Measurements from ENCODE around the gene CECR2.

CECR2 gene

DNA sequence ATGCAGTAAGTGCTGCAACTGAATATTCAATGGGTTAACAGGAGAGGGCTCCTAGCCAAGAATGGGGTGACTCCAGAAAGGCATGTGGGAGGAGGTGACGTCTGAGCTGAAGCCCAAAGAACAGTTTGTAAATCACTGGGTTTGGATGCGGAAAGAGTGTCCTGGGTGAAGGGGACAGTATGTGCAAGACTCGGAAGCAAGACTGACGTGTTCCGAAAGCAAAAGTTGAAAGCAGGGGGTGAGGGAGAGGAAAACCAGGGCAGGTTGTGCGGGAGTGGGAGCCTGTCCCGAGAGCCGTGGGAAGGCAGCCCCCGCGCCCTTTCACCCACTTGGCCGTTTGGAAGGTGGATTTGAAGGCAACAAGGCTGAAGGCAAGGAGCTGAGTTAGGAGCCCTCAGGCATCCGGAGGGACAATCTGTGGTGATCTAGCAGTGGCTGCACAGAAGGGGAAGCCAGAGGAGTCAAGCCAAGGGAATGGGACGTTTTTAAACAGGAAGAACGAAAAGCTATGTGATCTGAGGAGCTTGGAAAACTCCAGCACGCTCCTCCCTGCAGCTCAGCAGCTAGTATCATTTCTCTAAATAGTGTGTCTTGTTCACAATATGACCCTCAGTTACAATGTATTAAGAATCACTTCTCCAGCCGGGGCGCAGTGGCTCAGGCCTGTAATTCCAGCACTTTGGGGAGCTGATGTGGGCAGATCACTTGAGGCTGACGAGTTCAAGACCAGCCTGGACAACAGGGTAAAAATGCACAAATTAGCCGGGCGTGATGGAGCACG, 201.8 kb downstream of the CECR2 start:
- DNase-seq (ENCODE audit: low read depth) = no peak

DNA sequence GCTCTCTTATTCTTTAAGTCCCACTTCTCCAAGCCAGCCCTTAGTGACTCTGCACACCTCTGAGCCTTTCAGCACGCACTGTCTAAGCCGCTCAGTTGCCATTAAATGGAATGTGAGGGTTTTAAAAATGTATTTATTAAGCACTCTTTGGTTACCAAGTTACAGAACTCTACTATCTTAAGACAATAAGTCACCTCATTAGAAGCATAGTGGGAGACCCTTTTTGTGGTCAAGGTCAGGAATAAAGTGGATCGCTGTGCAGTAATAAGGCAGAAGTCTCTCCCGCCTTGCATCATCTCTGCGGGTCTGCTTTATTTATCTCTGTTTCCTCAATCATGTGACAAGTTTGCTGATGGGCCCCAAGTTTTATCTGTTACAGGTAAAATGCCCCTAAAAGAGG, 205.9 kb downstream of the CECR2 start:
- DNase-seq (ENCODE audit: low read depth) = no peak

DNA sequence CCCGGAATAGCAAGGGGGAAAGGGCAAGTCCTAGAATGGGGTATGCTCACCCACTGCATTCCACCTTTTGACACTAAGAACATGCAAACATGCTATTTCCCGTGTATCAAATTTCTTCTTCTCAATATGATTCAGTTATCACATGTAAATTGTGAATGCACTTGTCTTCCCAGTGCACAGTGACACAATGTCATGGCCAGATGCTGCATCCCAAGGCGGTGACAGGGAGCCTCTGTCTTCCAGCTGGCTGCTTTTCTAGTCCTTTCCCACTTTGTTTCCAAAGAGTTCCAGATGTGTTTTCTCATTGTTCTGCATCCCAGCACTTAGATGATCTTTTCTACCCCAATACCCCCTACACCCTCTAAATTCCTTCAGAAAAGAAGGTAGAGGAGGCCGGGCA, 206.4 kb downstream of the CECR2 start:
- no peak for DNase-seq (ENCODE audit: low read depth)

DNA sequence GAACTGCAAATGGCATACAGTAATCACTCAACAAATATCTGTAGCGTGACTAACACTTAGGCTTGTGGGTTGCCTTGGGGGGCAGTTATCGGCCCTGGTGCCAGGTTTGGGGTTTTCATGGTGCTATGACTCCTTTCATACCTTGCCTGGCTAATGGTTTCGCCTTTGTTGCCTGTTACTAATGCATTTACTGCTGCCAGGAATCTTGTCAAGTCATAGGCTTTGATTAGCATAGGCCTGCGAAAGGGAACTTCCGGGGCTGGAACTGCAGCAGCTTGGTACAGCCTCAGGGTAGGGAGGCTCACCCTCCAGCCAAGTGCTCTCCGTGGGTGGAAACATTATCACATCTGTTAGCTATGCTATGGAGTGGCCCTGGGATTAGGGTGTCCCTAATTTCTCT, 207.2 kb downstream of the CECR2 start:
- DNase-seq (ENCODE audit: low read depth) = no peak

DNA sequence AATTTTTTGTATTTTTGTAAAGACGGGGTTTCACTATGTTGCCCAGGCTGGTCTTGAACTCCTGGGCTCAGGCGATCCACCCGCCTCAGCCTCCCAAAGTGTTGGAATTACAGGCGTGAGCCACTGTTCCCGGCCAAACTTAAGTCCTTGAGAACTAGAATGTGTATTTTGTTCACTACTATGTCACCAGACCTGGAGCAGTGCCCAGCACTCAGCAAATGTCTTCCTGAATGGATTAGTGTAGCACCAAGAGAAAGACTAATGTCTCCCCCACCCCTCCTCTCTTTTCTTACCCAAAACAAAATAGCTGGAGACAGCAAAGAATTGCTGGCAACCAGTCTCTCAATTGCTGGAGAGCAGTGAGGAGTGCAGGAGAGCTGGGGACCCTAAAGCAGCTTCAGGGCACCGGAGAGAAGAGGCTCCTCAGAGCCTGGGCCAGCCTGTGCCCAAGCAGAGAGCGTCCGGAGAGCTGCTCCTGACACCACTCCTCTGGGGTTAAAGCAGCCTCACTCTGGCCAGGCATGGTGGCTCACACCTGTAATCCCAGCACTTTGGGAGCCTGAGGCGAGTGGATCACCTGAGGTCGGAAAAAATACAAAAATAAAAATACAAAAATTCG, 209.0 kb downstream of the CECR2 start:
- DNase-seq (ENCODE audit: low read depth) = no peak

DNA sequence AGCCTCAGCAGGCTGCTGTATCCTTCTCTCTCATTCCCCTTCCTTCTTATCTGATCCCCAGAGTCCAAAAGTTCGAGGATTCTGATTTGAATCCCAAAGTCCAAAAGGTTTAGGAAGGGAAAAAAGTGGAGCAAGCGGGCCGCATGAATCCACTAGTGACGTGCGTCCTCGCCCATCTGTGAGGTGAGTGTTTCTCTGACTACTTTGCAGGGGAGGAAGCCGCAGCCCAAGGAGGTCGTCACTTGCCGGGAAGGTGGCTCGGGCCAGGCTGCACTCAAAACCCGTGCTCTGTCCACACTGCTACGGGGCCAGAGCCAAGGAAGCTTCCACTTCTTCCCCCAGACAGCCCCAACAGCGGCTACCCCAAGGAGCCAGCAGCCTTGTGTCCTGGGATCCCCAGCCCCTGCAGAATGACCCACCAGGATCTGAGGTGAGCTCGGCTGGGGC, 210.3 kb downstream of the CECR2 start:
- DNase-seq (ENCODE audit: low read depth) = no peak

DNA sequence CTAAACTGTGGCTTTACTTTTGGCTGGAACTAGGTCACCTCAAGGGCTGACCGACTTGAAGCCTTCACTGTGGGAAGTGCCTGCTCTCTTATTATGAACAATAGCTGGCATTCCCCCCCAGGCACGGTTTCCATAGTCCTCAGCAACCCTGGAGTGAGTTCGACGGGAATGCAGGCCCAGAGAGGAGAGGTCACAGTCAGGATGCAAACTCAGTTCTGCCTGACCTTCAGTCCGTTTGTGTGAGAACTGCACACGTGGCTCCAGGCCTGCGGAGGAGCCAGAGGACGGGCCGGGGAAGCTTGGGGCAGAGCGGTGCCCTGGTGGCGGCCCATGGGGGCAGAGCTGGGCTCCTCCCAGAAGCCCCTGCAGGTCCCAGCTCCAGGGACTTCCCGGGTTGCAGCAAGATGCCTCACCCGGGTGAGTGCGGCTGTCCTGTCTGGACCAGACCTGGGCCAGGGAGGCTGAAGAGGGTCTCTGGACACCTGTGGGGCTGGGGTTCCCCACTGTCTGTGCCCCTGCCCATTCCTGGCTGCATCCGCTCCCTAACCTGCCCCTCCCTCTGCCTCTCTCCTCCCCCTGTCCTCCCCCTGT, 211.3 kb downstream of the CECR2 start:
- no peak for DNase-seq (ENCODE audit: low read depth)

DNA sequence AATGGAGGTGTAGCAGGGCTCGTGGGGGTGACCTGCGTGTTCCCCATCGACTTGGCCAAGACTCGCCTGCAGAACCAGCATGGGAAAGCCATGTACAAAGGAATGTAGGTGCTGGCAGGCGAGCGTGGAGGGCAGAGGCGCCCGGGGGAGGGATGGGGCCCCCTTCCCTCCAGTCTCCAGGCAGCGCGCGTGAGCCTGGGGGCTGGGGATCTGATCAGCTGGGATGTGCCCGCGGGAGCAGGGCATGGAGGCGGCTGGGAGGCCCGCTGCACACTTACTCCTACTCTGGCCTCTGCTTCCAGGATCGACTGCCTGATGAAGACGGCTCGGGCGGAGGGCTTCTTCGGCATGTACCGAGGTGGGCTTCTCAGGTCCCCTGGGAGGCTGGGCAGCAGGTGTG, 211.8 kb downstream of the CECR2 start:
- no peak for DNase-seq (ENCODE audit: low read depth)

DNA sequence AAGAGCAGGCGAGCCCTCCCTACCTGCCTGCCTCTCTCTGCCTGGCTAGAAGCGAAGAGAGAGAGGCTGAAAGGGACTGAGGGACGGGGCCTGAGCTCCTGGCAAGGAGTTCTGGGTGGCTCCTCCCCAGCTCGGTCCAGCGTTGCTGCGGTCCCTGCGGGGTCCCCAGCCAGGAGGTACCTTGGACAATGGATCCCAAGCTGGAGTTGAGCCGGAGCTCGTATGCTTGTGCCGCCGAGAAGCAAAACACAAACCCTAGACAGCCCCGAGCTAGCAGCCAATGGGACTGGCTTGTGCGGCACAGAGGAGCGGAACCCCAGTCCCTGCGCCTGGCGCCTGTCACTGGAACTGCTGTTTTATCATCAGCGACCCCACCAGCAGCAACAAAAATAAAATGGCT, 212.4 kb downstream of the CECR2 start:
- no peak for DNase-seq (ENCODE audit: low read depth)

DNA sequence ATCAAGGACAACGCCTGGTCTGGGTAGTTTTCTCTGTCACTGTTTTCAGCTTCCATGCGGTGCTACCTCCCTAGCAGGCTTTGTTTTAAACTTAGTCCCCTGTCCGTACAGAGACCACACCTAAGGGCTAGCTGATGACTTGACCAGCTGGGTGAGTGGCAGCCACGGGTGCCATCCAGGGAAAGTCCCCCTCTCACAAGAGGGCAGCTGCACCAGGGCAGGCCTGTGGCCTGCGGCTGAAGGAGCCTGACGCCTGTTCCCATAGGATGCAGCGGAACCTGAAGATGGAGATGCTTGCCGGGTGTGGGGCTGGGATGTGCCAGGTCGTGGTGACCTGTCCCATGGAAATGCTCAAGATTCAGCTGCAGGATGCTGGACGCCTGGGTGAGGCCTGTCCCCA, 213.9 kb downstream of the CECR2 start:
- DNase-seq (ENCODE audit: low read depth) = no peak

DNA sequence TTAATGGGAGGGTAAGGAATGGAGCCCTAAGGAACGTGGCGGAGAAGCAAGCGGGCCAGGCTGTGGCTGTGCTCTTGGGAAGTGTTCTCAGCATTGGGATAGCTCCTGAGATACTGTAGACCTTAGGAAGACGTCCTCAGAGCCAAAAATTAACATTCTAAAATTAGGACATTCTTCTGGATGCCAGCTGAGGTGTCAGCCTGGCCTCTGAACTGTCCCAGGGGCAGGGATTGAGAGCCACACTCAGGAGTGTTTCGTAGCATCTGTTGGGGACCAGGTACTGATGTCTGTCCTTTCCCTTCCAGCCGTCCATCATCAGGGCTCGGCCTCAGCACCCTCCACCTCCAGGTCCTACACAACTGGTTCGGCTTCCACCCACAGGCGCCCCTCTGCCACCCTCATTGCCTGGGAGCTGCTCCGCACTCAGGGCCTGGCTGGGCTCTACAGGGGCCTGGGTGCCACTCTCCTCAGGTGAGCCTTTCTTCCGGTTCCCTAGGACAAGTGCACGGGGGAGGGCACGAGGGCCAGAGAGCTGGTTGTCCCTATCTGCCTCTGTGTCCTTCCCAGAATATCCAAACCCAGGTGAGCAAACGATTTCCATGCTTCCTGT, 217.7 kb downstream of the CECR2 start:
- DNase-seq (ENCODE audit: low read depth) = no peak

DNA sequence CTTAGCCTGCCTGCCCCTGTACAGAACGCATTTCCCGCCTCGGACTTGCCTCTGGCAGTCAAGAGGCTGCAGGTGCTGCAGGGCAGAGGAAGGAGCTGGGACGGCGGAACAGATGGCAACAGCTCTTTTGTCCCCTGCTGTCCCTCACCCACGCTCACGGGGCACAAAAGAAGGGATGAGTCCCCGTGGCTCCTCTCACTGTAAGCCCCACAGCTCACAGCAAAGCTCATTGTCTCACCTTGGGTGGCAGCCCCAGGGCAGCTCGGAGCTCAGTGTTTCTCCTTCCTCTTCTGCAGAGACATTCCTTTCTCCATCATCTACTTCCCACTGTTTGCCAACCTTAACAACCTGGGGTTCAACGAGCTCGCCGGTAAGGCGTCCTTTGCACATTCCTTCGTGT, 218.4 kb downstream of the CECR2 start:
- no peak for DNase-seq (ENCODE audit: low read depth)

DNA sequence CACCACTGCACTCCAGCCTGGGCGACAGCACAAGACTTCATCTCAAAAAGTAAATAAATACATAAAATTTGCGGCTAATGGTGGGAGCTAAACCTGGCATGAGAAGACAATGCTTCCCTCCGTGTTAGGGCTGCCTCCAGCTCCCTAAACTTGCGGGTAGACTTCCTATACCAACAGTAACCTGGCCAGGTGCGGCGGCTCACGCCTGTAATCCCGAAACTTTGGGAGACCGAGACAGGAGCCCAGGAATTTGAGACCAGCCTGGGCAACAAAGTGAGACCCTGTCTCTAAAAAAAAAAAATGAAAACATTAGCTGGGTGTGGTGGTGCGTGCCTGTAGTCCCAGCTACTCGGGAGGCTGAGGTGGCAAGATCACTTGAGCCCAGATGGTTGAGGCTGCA, 219.3 kb downstream of the CECR2 start:
- no peak for DNase-seq (ENCODE audit: low read depth)

DNA sequence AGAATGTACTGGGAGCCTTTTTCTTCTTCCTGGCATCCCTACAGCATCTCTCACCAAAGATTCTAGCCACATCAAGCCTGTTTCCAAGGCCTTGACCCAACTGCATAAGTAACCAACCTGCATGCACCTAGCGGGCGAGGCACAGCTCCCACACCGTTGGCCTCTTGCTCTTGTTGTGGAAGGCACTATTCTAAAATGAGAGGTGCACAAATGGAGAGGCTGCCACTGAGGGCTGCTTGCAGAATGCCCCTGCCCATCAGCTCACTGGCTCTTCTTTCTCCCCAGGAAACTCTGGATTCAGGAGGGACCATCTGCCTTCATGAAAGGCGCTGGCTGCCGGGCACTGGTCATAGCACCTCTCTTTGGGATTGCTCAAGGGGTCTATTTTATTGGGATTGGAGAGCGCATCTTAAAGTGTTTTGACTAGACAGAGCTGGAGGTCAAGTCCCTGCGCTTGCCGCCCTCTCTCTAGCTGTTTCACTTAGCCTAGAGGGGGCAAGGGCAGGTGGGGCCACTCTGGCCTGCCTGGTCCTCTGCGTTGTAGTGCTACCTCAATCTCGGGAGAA, 220.6 kb downstream of the CECR2 start:
- no peak for DNase-seq (ENCODE audit: low read depth)

DNA sequence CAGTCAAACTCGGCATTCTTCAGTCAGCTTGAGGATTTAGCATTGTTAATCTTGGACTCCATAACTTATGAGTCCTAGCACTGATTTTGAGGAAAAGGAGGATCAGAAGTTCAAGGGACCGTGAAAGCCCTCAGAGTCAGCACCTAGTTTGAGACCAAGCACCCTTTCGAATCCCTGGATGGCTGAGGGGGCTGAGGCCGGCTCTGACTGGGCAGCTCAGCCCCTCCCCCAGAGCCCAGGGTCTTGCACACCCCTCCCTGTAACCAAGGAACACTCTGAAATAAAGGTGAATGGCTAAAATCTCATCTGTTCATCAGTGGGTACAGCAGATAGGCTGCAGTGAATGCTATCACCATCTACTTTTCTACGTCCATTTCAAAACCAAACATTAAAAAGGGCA, 221.3 kb downstream of the CECR2 start:
- DNase-seq (ENCODE audit: low read depth) = no peak

DNA sequence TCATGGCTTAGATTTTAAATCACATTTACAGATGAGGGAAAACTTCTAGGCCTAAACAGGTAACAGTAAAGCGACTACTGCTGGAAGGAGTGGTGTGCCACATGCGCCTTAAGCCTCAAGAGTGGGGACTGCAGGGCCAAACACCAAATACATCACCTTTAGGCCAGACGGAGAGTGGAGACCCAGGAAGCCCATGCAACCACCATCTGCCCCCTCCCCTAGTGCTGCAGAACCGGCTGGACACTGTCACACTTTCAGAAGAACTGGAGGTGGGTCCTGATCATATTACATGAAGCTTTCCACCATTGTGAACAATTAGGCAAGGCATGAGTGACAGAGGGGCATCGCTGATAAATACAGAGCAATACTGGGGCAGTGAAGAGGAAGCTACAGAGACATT, 222.9 kb downstream of the CECR2 start:
- no peak for DNase-seq (ENCODE audit: low read depth)

DNA sequence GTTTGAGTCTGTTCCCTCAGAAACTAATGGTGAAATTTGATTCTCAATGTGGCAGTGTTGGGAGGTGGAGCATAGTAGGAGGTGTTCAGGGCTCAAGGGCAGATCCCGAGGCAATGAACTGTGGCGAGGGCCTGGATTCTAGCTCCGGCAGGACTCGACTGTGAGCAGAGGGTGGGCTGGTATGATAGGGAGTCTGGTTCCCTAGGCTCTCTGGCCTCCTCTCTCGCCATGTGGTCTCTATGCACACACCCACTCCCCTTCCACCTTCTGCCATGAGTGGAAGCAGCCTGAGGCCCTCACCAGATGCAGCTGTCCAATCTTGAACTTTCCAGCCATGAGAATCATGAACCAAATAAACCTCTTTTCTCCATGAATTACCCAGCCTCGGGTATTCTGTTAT, 227.0 kb downstream of the CECR2 start:
- no peak for DNase-seq (ENCODE audit: low read depth)

DNA sequence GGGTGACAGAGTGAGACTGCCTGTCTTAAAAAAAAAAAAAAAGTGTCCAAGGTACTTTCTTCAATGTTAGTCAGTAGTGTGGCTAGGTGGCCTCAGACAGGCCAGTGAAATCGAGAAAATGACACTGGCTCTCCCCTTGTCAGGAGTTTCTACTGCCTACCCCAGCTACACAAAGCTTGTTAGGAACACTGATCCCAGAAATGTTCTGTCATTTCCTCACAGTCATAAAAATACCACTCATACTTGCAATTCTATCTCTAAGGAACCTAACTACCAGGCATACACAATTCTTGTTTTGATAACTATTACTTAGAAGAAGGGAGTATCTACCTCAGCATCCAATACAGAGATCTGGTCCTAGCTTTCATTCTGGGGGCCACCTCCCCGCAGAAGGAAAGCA, 228.0 kb downstream of the CECR2 start:
- no peak for DNase-seq (ENCODE audit: low read depth)

DNA sequence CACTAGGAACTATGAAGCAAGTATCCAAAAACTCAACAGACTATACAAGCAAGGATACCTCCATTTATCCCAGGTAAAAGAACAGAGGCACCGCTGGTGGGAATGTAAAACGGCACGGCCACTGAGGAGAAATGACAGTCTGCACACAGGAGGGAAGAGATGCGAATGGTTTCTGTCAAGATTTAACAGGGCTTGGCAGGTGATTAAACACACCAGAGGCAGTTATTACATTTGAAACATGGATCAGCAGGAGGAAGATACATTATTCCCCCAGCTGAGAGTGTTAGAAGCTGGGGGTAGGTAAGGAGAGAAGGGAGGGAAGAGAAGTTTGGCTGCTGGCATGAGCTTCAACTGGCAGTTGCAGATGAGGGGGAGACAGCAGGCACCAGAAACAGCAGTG, 229.1 kb downstream of the CECR2 start:
- no peak for DNase-seq (ENCODE audit: low read depth)

DNA sequence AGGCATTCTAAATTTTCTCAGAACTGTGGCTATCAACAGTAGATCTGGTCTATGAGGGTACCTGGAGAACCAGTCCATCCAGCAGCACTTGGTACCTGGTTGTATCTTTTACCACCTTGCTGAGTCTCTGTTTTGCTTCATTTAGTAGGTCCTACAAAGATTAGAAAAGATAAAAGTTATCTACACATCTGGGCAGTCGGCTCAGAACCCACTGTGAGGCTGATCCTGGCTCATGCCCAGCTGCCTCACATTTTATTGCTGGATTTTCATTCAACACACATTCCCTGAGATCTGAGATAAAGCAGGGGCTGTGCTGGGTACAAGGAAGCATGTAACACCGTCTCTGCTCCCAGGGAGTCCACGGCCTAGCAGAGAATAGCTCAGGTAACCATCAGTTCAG, 231.8 kb downstream of the CECR2 start:
- no peak for DNase-seq (ENCODE audit: low read depth)

DNA sequence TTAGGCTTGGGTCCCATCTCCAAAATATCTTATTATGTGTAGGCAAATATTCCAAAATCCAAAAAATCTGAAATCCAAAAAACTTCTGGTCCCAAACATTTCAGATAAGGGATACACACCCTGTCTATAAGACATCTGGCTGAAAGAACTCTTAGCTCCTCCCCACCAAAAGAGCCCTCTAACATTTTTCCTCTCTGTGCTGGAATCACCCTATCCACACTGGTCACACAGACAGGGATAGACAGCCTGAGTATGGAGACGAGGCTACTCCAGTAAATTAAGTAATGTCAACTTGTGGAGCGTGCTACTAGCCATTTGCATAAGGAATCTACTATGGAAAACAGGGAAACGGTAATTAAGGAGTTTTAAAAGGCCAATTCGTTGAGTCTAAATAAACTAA, 234.4 kb downstream of the CECR2 start:
- DNase-seq (ENCODE audit: low read depth) = no peak

DNA sequence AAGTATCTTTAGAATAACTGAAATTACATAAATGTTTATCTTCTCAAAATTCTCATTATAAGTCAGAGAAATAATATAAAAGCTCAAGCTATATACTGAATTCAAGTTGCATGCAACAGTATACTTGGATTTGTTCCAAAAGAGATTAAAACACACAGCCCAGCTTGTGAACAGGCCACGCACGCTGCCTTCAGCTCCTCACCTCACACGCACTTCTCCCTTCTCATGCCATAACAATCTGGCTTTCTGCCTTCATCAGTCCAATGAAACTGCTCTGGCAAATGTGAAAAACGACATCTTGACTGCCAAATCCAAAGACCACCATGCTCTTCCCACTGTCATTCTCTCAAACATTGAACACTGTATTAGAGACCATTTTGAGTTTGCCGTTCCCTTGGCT, 237.2 kb downstream of the CECR2 start:
- no peak for DNase-seq (ENCODE audit: low read depth)
